ENCODE data around the gene CCDC136. TPM values are rescaled to one million over a fixed set of nuclear protein-coding genes. Genes with fewer than 3 reads are reported as not detected.

The CCDC136 gene
- polyA plus RNA-seq, 1 donor = 11.3 TPM

DNA sequence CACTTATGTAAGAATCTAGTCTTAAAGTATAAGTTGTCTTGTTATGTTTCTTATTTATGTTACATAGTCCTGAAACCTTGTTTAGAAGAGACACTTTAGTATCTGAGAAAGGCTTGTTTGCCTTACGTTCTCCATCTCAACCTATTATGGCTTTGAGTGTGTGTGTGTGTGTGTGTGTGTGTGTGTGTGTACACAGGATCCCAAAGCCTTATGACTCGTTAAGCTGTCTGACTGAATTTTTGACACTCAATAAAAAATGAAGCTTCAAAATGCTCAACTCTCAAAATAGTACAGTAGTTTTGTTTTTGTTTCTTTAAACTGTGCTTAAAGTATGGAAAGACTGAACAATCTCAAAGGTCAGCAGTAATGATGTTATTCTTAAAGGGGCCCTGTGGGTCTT lies 34.6 kb upstream of the CCDC136 start:
- Histone ChIP-seq H3K4me1 (ENCODE audit: control insufficient read depth, insufficient read depth, low read length) (no peaks in the 10 kb centered on the region), H3K9me3 (ENCODE audit: control insufficient read depth, low read depth, low read length) (peaks cover 2% of the 10 kb centered on the region), H3K4me3 (ENCODE audit: low read length) (no peak overlapping the region), H3K27me3 (ENCODE audit: control insufficient read depth, insufficient read depth, low read length) (no peaks in the 10 kb centered on the region), H3K27ac (ENCODE audit: low read length) (no peak overlapping the region), H3K36me3 (ENCODE audit: control insufficient read depth, insufficient read depth, low read length) (peaks cover 66% of the 10 kb centered on the region)
- WGBS (ENCODE audit: insufficient coverage, low lambda C conversion rate) = no CpG with 5 or more reads among the region's 2 CpGs
- no peak for DNase-seq

DNA sequence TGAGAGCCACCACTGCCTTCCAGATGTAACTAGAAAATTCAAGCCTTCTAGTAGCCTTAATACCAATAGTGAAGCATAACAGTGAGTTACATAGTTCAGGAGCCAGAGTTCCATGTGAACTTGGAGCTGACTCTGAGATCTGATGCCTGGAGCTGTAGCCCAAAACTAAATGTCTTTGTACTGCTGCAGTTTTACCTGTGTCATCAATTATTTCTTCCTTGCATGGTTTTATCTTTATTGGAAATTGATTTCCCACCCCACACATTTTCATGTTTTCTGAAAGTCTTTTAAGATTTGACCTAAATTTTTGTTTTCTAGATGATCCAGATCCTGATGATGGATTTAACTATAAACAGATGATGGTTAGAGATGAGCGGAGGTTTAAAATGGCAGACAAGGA lies 33.2 kb upstream of the CCDC136 start:
- Histone ChIP-seq H3K4me1 (ENCODE audit: control insufficient read depth, insufficient read depth, low read length) (no peaks in the 10 kb centered on the region), H3K27me3 (ENCODE audit: control insufficient read depth, insufficient read depth, low read length) (no peaks in the 10 kb centered on the region), H3K27ac (ENCODE audit: low read length) (no peak overlapping the region), H3K4me3 (ENCODE audit: low read length) (no peak overlapping the region), H3K9me3 (ENCODE audit: control insufficient read depth, low read depth, low read length) (peaks cover 2% of the 10 kb centered on the region), H3K36me3 (ENCODE audit: control insufficient read depth, insufficient read depth, low read length) (peaks cover 70% of the 10 kb centered on the region)
- no peak for DNase-seq
- WGBS (ENCODE audit: insufficient coverage, low lambda C conversion rate) = 100% methylated on average over 1 of the region's 1 CpG

DNA sequence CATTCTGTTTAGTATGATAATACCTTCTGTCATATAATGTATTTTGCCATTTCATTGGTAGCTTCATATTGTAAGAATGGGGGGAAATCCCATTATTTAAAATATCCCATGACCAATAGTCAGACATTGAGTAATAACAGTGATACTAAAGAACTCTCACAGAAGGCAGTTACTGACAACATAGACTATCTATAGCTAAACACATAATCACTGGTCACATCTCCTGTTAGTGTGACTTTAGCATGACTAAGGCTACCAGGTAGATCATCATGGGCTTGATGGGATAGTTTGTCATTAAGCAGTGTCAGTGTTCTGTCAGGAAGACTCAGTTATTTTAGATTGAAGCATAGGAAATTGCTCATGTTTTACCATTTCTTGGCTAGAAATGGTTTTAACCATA lies 32.5 kb upstream of the CCDC136 start:
- H3K27ac ChIP-seq (ENCODE audit: low read length) = no peak overlapping the region
- H3K4me3 ChIP-seq (ENCODE audit: low read length) = no peak overlapping the region
- DNase-seq = no peak
- H3K36me3 ChIP-seq (ENCODE audit: control insufficient read depth, insufficient read depth, low read length) = peaks cover 71% of the 10 kb centered on the region
- no peaks in the 10 kb centered on the region for H3K4me1 ChIP-seq (ENCODE audit: control insufficient read depth, insufficient read depth, low read length)
- H3K9me3 ChIP-seq (ENCODE audit: control insufficient read depth, low read depth, low read length) = peaks cover 2% of the 10 kb centered on the region
- H3K27me3 ChIP-seq (ENCODE audit: control insufficient read depth, insufficient read depth, low read length) = no peaks in the 10 kb centered on the region

DNA sequence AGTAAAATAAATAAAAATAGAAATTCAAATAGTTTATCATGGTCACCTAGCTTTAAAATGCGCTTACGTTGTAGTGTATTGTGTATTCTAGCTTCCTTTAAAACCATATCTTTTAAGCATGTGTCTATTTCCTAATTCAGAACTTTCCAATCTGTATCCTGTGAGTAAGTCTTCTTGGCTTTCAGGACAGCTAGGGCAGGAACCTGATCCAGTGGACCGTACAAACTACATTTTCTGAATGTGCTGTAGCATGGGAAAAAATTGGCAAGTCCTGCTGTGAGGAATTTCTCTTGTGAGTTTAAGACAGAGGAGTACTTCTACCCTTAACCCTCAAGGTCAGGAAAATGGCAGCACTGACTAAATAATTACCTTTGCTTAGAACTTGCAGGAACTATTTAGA lies 28.2 kb upstream of the CCDC136 start:
- Histone ChIP-seq H3K27me3 (ENCODE audit: control insufficient read depth, insufficient read depth, low read length) (no peaks in the 10 kb centered on the region), H3K36me3 (ENCODE audit: control insufficient read depth, insufficient read depth, low read length) (peaks cover 62% of the 10 kb centered on the region), H3K4me3 (ENCODE audit: low read length) (no peak overlapping the region), H3K27ac (ENCODE audit: low read length) (no peak overlapping the region), H3K4me1 (ENCODE audit: control insufficient read depth, insufficient read depth, low read length) (no peaks in the 10 kb centered on the region), H3K9me3 (ENCODE audit: control insufficient read depth, low read depth, low read length) (peaks cover 2% of the 10 kb centered on the region)
- WGBS (ENCODE audit: insufficient coverage, low lambda C conversion rate) = 100% methylated on average over 2 of the region's 3 CpGs
- DNase-seq = no peak

GRCh38 chr7:128767475-128768110 lies 24.2 kb upstream of the CCDC136 start:
- no peak for DNase-seq
- Histone ChIP-seq H3K27ac (ENCODE audit: low read length) (no peak overlapping the region), H3K36me3 (ENCODE audit: control insufficient read depth, insufficient read depth, low read length) (peaks cover 71% of the 10 kb centered on the region), H3K27me3 (ENCODE audit: control insufficient read depth, insufficient read depth, low read length) (no peaks in the 10 kb centered on the region), H3K4me1 (ENCODE audit: control insufficient read depth, insufficient read depth, low read length) (no peaks in the 10 kb centered on the region), H3K9me3 (ENCODE audit: control insufficient read depth, low read depth, low read length) (peaks cover 22% of the 10 kb centered on the region), H3K4me3 (ENCODE audit: low read length) (no peak overlapping the region)
- WGBS (ENCODE audit: insufficient coverage, low lambda C conversion rate) = 100% methylated on average over 1 of the region's 6 CpGs

- DNase-seq = no peak
- Histone ChIP-seq H3K27me3 (ENCODE audit: control insufficient read depth, insufficient read depth, low read length) (no peaks in the 10 kb centered on the region), H3K9me3 (ENCODE audit: control insufficient read depth, low read depth, low read length) (peaks cover 22% of the 10 kb centered on the region), H3K36me3 (ENCODE audit: control insufficient read depth, insufficient read depth, low read length) (peaks cover 57% of the 10 kb centered on the region), H3K27ac (ENCODE audit: low read length) (no peak overlapping the region), H3K4me3 (ENCODE audit: low read length) (no peak overlapping the region), H3K4me1 (ENCODE audit: control insufficient read depth, insufficient read depth, low read length) (no peaks in the 10 kb centered on the region)
- no CpG with 5 or more reads among the region's 2 CpGs for WGBS (ENCODE audit: insufficient coverage, low lambda C conversion rate)
Observed at GRCh38 chr7:128770233-128770632, 21.5 kb upstream of the CCDC136 start.

DNA sequence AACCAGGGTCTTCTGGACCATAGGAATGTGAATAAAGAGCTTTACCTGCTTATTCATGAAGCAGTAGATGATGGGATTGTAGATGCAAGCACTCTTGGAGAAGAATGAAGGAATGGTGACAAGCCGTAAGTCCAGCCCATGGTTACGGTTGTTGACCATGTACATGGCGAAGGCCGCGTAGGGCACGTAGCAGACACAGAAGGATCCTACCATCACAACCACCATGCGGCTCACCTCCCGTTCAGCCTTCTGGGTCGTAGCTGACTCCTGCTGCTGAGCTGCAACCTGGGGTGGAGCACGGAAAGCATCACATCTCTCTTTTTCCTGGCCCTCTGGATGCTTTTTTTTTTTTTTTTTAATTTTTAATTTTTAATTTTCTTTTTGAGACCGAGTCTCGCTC lies 18.2 kb upstream of the CCDC136 start:
- peaks cover 22% of the 10 kb centered on the region for H3K9me3 ChIP-seq (ENCODE audit: control insufficient read depth, low read depth, low read length)
- H3K4me1 ChIP-seq (ENCODE audit: control insufficient read depth, insufficient read depth, low read length) = no peaks in the 10 kb centered on the region
- H3K4me3 ChIP-seq (ENCODE audit: low read length) = no peak overlapping the region
- H3K36me3 ChIP-seq (ENCODE audit: control insufficient read depth, insufficient read depth, low read length) = peaks cover 39% of the 10 kb centered on the region
- no peak for DNase-seq
- H3K27me3 ChIP-seq (ENCODE audit: control insufficient read depth, insufficient read depth, low read length) = no peaks in the 10 kb centered on the region
- no peak overlapping the region for H3K27ac ChIP-seq (ENCODE audit: low read length)
- 89% methylated on average over 4 of the region's 12 CpGs for whole genome bisulfite sequencing (ENCODE audit: insufficient coverage, low lambda C conversion rate)

DNA sequence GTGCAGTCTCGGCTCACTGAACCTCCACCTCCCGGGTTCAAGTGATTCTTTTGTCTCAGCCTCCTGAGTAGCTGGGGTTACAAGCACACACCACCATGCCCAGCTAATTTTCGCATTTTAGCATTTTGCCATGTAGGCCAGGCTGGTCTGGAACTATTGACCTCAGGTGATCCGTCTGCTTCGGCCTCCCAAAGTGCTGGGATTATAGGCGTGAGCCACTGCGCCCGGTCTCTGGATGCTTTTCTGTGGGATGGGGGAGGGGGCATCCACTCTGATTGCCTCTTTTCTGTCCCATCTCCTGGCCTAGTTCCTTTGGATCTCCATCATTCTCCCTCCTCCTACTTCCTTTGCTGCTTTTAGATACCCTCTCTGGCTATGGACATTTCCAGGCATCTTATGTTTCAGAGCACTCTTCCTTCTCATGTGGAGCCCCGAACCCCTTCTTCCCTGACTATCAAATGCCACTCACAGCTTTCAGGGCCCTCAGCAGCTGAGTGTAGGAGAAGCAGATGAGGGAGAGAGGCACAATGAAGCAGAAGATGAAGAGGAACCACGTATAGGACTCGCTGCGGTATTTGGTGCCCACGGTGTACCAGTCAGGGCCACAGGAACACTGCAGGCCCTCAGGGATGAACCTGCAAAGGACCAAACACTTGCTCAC lies 17.6 kb upstream of the CCDC136 start:
- peaks cover 35% of the 10 kb centered on the region for H3K36me3 ChIP-seq (ENCODE audit: control insufficient read depth, insufficient read depth, low read length)
- no peaks in the 10 kb centered on the region for H3K27me3 ChIP-seq (ENCODE audit: control insufficient read depth, insufficient read depth, low read length)
- peaks cover 17% of the 10 kb centered on the region for H3K9me3 ChIP-seq (ENCODE audit: control insufficient read depth, low read depth, low read length)
- H3K27ac ChIP-seq (ENCODE audit: low read length) = no peak overlapping the region
- DNase-seq = no peak
- H3K4me1 ChIP-seq (ENCODE audit: control insufficient read depth, insufficient read depth, low read length) = no peaks in the 10 kb centered on the region
- H3K4me3 ChIP-seq (ENCODE audit: low read length) = no peak overlapping the region
- WGBS (ENCODE audit: insufficient coverage, low lambda C conversion rate) = 100% methylated on average over 3 of the region's 13 CpGs

DNA sequence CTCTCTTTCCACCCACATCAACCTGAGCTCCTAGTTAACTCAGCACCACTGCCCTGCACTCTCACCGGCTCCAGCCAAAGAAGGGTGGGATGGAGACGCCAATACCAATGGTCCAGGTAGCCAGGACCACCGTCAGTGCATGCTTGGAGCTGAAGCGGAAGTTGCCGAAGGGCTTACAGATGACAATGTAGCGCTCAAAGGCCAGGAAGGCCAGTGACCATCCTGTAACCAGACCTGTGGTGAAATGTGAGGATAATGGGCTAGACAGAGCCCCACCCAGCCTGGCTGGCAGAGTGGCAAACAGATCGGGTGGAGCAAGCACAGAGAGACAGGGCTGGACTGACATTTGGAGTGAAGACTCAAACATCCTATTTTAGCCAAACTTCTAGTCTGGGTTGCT lies 16.8 kb upstream of the CCDC136 start:
- no peak for DNase-seq
- Histone ChIP-seq H3K4me1 (ENCODE audit: control insufficient read depth, insufficient read depth, low read length) (no peaks in the 10 kb centered on the region), H3K36me3 (ENCODE audit: control insufficient read depth, insufficient read depth, low read length) (peaks cover 28% of the 10 kb centered on the region), H3K27me3 (ENCODE audit: control insufficient read depth, insufficient read depth, low read length) (no peaks in the 10 kb centered on the region), H3K27ac (ENCODE audit: low read length) (no peak overlapping the region), H3K9me3 (ENCODE audit: control insufficient read depth, low read depth, low read length) (peaks cover 10% of the 10 kb centered on the region), H3K4me3 (ENCODE audit: low read length) (no peak overlapping the region)
- no CpG with 5 or more reads among the region's 7 CpGs for WGBS (ENCODE audit: insufficient coverage, low lambda C conversion rate)

DNA sequence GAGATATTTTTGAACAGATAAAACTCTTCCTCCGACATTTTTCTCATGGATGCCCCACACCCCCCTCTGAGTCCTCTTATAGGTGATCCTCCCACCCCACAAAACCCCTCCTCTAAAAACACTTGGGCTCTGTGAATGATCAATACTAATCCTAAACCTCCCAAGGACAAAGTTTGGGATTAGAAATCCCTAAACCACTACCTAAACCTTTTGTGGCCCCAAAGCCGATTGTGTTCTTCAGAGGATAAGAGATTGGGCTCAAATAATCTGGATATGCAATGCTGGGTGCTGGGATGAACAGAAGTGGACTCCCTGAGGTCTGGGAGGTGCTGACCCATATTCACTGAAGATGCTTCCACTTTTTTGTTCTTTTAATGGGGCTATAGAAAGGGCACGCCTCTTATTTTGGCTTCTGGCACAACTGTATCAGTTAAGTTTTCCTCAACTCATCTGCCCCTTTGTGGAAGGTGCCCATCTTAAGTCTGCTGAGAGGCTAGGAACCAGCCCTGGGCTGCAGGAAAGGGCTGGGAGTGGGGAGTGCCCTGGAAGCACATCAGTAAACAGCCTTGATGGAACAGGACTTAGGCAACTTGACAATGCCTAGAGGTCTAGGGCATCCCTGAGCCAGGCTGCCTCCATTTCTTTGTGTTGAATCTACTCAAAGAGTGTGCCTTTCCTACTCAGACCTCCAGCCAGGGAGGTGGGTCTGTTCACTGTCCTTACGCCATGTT lies 15.9 kb upstream of the CCDC136 start, which contains the start of gene OPN1SW:
OPN1SW (minus strand) TSS at position 51 of the 731 bp plus-strand sequence; CDS start at position 38, 13 bp downstream.
- Histone ChIP-seq H3K9me3 (ENCODE audit: control insufficient read depth, low read depth, low read length) (no peaks in the 10 kb centered on the region), H3K27ac (ENCODE audit: low read length) (no peak within 1 kb of the TSS), H3K4me3 (ENCODE audit: low read length) (no peak within 1 kb of the TSS), H3K27me3 (ENCODE audit: control insufficient read depth, insufficient read depth, low read length) (no peaks in the 10 kb centered on the region), H3K4me1 (ENCODE audit: control insufficient read depth, insufficient read depth, low read length) (no peaks in the 10 kb centered on the region), H3K36me3 (ENCODE audit: control insufficient read depth, insufficient read depth, low read length) (peaks cover 18% of the 10 kb centered on the region)
- no CpG with 5 or more reads among the region's 4 CpGs for WGBS (ENCODE audit: insufficient coverage, low lambda C conversion rate)
- DNase-seq = no peak

Data from large intestine (tissue), 3 donors.